Esophagus muscularis mucosa (tissue), 4 donors: ENCODE results near the gene MRPS16. TPM values are rescaled to one million over a fixed set of nuclear protein-coding genes. Genes with fewer than 3 reads are reported as not detected.

Experiments
- DNase-seq: peaks from one replicate; pipeline ENCODE4 v3.0.0-alpha.2; 2017; ENCODE audit errors: extremely low spot score
- H3K27ac ChIP-seq, 4 donors: fragments of 200-600 bp; sonication (generic); replicated peaks in 1 of 4; 1 replicate in 3 of 4; 2 replicates in 1 of 4; pipeline ENCODE4 v1.5.1; 2016 to 2019; ENCODE audit warnings: mild to moderate bottlenecking in 1 of 4
- H3K27me3 ChIP-seq, 4 donors: fragments of 200-600 bp; sonication (generic); one replicate each; pipeline versions ENCODE4 v1.5.1 to v1.6.0; 2016 to 2019
- H3K36me3 ChIP-seq, 4 donors: fragments of 200-600 bp; sonication (generic); one replicate each; pipeline ENCODE4 v1.5.1; 2016 to 2019
- H3K4me1 ChIP-seq, 4 donors: fragments of 200-600 bp; sonication (generic); one replicate each; pipeline ENCODE4 v1.5.1; 2016 to 2019
- H3K4me3 ChIP-seq, 4 donors: fragments of 200-600 bp; sonication (generic); 1 replicate in 2 of 4; 2 replicates in 2 of 4; pipeline ENCODE4 v1.5.1; 2016 to 2019; ENCODE audit warnings: mild to moderate bottlenecking in 4 of 4, moderate library complexity in 1 of 4
- H3K9me3 ChIP-seq, 4 donors: fragments of 200-600 bp; sonication (generic); 1 replicate in 3 of 4; 2 replicates in 1 of 4; pipeline ENCODE4 v1.5.1; 2016 to 2019
- EP300 ChIP-seq: sonication (generic); formaldehyde crosslinking; IDR thresholded peaks from one replicate; pipeline ENCODE4 v1.6.1; 2017; ENCODE audit warnings: antibody characterized with exemption
- POLR2A ChIP-seq: fragments of 450-650 bp; IDR thresholded peaks from one replicate; pipeline ENCODE4 v1.6.1; 2017; ENCODE audit warnings: antibody characterized with exemption, moderate library complexity, mild to moderate bottlenecking, low read depth
- POLR2AphosphoS5 ChIP-seq, 2 donors: sonication (generic); formaldehyde crosslinking; IDR thresholded peaks; one replicate each; pipeline ENCODE4 v1.6.1; 2017; ENCODE audit warnings: antibody characterized with exemption in 2 of 2
- WGBS: methylation state at CpG from one replicate; pipeline ENCODE4 v1.1.5; 2018; 5-methylcytosine and 5-hydroxymethylcytosine counted together
- intact Hi-C: fragments of 100-400 bp; cut with DNase I; formaldehyde crosslinking; loops from one replicate; pipeline ENCODE4 v1.15.1; 2023
- total RNA-seq, 4 donors: library from RNA; depleted of rRNA; stranded (reverse); fragments of >200 nt; gene quantifications; one replicate each; pipeline versions ENCODE4 v1.1.0 to v1.2.1, GENCODE V29; 2016
- TF ChIP-seq, protein P1 (sequence below), 3 experiments: fragments of 200-600 bp in 2 of 3; fragments of 450-650 bp in 1 of 3; sonication (generic) in 2 of 3; IDR thresholded peaks; one replicate each; pipeline ENCODE4 v1.5.1; 2017 to 2019; ENCODE audit warnings: antibody characterized with exemption in 3 of 3, mild to moderate bottlenecking in 2 of 3, moderate library complexity in 1 of 3

The MRPS16 gene
- total RNA-seq, 4 donors from 2014 or later = 34.5 to 46.1 (median 38.0) TPM

DNA sequence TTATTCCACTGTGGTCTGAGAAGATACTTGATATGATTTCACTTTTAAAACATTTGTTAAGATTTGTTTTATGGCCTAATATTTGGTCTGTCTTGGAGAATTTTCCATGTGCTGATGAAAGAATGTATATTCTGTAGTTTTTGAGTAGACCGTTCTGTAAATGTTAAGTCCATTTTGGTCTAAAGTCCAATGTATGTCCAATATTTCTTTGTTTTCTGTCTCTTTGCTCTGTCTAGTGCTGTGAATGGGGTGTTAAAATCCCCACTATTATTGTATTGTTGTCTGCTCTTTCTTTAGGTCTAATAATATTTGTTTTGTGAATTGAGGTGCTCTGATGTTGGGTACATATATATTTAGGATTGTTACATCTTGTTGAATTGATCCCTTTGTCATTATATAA, 36.7 kb downstream of the MRPS16 start:
- H3K36me3 ChIP-seq = peaks cover 7 to 45% (median 21%) of the 10 kb centered on the region in 4 donors
- intact Hi-C loops = no loop called here
- no peaks in the 10 kb centered on the region for H3K27me3 ChIP-seq
- peaks cover 0 to 10% (median 6%) of the 10 kb centered on the region in 4 donors for H3K4me1 ChIP-seq
- H3K9me3 ChIP-seq = no peaks in the 10 kb centered on the region
- no peak for DNase-seq
- TF ChIP-seq EP300 = no peak
- no peak for TF ChIP-seq POLR2A
- TF ChIP-seq, protein P1, sequence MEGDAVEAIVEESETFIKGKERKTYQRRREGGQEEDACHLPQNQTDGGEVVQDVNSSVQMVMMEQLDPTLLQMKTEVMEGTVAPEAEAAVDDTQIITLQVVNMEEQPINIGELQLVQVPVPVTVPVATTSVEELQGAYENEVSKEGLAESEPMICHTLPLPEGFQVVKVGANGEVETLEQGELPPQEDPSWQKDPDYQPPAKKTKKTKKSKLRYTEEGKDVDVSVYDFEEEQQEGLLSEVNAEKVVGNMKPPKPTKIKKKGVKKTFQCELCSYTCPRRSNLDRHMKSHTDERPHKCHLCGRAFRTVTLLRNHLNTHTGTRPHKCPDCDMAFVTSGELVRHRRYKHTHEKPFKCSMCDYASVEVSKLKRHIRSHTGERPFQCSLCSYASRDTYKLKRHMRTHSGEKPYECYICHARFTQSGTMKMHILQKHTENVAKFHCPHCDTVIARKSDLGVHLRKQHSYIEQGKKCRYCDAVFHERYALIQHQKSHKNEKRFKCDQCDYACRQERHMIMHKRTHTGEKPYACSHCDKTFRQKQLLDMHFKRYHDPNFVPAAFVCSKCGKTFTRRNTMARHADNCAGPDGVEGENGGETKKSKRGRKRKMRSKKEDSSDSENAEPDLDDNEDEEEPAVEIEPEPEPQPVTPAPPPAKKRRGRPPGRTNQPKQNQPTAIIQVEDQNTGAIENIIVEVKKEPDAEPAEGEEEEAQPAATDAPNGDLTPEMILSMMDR (IDR thresholded peaks at IDR 0.05) = no peak
- TF ChIP-seq POLR2AphosphoS5 (IDR thresholded peaks at IDR 0.05) = no peak
- 100% methylated on average over 1 of the region's 1 CpG for WGBS
- H3K4me3 ChIP-seq = no peak overlapping the region
- H3K27ac ChIP-seq = no peak overlapping the region

DNA sequence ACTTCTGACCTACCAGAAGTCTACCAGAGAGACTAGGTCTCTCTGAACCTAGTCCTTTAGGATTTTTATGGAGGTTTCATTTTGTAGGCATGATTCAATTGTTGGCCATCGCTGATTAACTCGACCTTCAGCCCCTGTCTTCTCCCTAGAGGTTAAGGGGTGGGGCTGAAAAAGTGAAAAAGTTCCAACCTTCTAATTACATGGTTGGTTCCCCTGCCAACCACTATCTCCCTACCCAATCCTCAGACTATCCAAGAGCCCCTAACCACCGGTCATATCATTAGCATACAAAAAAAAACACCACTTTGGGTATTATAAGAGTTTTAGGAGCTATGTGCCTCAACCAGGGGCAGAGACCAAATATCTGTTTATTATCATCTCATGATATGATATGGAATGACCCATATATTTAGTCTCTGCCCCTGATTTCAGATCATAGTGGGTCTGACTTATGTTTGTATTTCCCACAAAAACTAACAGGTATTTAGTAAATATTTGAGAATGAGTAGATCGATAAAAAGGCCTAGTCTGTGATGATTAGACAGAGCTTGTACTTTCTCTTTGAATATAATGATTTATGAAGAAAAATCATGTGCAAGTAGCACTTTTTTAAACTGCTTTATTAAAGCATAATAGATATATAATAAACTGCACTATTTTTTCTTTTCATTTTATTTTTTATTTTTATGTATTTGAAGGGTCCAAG, 41.2 kb downstream of the MRPS16 start:
- intact Hi-C loops = no loop called here
- Histone ChIP-seq H3K36me3 (peaks cover under 1 to 40% (median 17%) of the 10 kb centered on the region in 4 donors), H3K27me3 (no peaks in the 10 kb centered on the region), H3K4me1 (peaks cover 0 to 10% (median 6%) of the 10 kb centered on the region in 4 donors), H3K27ac (no peak overlapping the region), H3K9me3 (no peaks in the 10 kb centered on the region), H3K4me3 (no peak overlapping the region)
- TF ChIP-seq POLR2AphosphoS5 (IDR thresholded peaks at IDR 0.05) (no peak), POLR2A (no peak), EP300 (no peak)
- TF ChIP-seq, protein P1 (IDR thresholded peaks at IDR 0.05) = no peak
- 96% methylated on average over 4 of the region's 4 CpGs for WGBS
- DNase-seq = no peak

DNA sequence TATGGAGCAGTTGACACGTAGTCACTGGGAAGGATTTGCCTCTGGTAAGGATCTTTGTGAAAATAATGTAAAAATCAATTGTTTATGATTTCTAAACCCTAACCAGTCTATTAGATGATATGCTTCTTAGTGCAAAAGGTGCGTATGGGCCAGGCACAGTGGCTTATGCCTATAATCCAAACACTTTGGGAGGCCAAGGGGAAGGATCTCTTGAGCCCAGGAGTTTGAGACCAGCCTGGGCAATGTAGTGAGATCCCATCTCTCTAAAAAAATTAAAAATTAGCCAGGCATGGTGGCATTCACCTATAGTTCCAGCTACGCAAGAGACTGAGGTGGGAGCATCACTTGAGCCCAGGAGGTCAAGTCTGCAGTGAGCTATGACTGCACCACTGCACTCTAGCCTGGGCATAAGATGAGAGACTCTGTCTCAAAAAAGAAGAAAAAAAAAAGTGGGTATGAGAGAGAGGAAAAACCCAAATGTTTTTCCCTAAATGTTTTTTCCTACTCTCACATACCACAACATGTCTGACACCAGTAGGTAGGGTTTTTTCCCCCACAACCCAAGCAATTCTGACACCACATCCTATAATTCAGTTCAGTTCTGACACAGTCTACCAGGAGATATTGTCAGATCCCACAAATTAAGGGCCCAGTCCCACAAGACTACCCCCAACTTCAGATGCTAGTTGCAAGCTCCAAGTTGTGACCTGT, 41.9 kb downstream of the MRPS16 start:
- no peak for DNase-seq
- WGBS = 92% methylated on average over 3 of the region's 3 CpGs
- intact Hi-C loops = no loop called here

DNA sequence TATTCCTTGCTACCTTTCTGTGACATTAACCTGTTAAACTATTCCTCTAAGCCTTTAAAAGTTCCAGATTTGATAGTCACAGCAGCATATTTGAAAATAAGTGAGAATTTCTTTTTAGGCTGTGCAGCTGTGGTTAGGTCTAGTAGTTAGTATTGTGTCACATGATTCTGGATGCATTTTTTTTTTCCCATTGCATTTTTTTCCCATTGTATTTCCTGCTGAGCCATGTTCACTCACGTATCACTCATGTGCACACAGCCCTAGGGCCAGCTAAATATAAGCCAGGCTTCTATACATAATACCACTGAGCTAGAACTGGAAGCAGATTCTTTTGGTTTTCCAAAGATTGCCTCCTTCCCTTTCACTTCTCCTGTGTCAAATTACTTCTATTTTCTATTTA, 42.7 kb downstream of the MRPS16 start:
- Histone ChIP-seq H3K27me3 (no peaks in the 10 kb centered on the region), H3K9me3 (no peaks in the 10 kb centered on the region), H3K36me3 (peaks cover 0 to 39% (median 16%) of the 10 kb centered on the region in 4 donors), H3K4me3 (no peak overlapping the region), H3K4me1 (peaks cover 0 to 10% (median 6%) of the 10 kb centered on the region in 4 donors), H3K27ac (no peak overlapping the region)
- DNase-seq = no peak
- 81% methylated on average over 1 of the region's 1 CpG for WGBS
- TF ChIP-seq, protein P1 (IDR thresholded peaks at IDR 0.05) = no peak
- TF ChIP-seq EP300 (no peak), POLR2AphosphoS5 (IDR thresholded peaks at IDR 0.05) (no peak), POLR2A (no peak)
- intact Hi-C loops = no loop called here

More for the DNA sequence above, 41.9 kb downstream of the MRPS16 start:
- H3K4me3 ChIP-seq = no peak overlapping the region
- H3K36me3 ChIP-seq = peaks cover 0 to 39% (median 16%) of the 10 kb centered on the region in 4 donors
- H3K4me1 ChIP-seq = peaks cover 0 to 10% (median 6%) of the 10 kb centered on the region in 4 donors
- H3K9me3 ChIP-seq = no peaks in the 10 kb centered on the region
- H3K27me3 ChIP-seq = no peaks in the 10 kb centered on the region
- H3K27ac ChIP-seq = no peak overlapping the region
- TF ChIP-seq POLR2AphosphoS5 (IDR thresholded peaks at IDR 0.05) = no peak
- TF ChIP-seq POLR2A = no peak
- TF ChIP-seq EP300 = no peak
- TF ChIP-seq, protein P1 (IDR thresholded peaks at IDR 0.05) = no peak
